Thoracic aorta (tissue), 2 donors: ENCODE results near the gene SDK2. TPM values are rescaled to one million over a fixed set of nuclear protein-coding genes. Genes with fewer than 3 reads are reported as not detected.

Experiments
- ATAC-seq: fragments of 150-250 bp; one replicate; pipeline ENCODE4 v1.8.0; 2017; ENCODE audit warnings: low read depth; ENCODE audit not compliant: insufficient number of reproducible peaks, low FRiP score
- DNase-seq: peaks from one replicate; pipeline ENCODE4 v3.0.0-alpha.2; 2020; ENCODE audit warnings: low spot score
- H3K27ac ChIP-seq, 2 donors: fragments of 200-600 bp; sonication (generic); 1 replicate in 1 of 2; 2 replicates in 1 of 2; pipeline ENCODE4 v1.5.1; 2016; ENCODE audit warnings: mild to moderate bottlenecking in 2 of 2, moderate library complexity in 2 of 2
- H3K27me3 ChIP-seq: fragments of 200-600 bp; sonication (generic); replicated peaks from 2 replicates; pipeline ENCODE4 v1.6.0; 2016; ENCODE audit warnings: mild to moderate bottlenecking; ENCODE audit not compliant: insufficient read depth
- H3K36me3 ChIP-seq: fragments of 200-600 bp; sonication (generic); one replicate; pipeline ENCODE4 v1.5.1; 2016
- H3K4me1 ChIP-seq, 2 donors: fragments of 200-600 bp; sonication (generic); 1 replicate in 1 of 2; 2 replicates in 1 of 2; pipeline versions ENCODE4 v1.5.1 to v1.6.0; 2016; ENCODE audit warnings: low read depth in 2 of 2, mild to moderate bottlenecking in 1 of 2; ENCODE audit not compliant: control insufficient read depth in 1 of 2
- H3K4me3 ChIP-seq: fragments of 200-600 bp; sonication (generic); 2 replicates; pipeline ENCODE4 v1.5.1; 2016; ENCODE audit warnings: mild to moderate bottlenecking
- H3K9me3 ChIP-seq: fragments of 200-600 bp; sonication (generic); 2 replicates; pipeline ENCODE4 v1.5.1; 2016
- total RNA-seq, 2 donors: library from RNA; depleted of rRNA; stranded (reverse); fragments of >200 nt; gene quantifications; one replicate each; pipeline versions ENCODE4 v1.1.0 to v1.2.3, GENCODE V29; 2016
- TF ChIP-seq, protein P1 (sequence below): fragments of 200-600 bp; sonication (generic); IDR thresholded peaks from one replicate; pipeline ENCODE4 v1.5.1; 2019; ENCODE audit warnings: antibody characterized with exemption

Gene SDK2
- total RNA-seq, 2 donors from 2014 or later: 6.0 to 8.9 TPM

DNA sequence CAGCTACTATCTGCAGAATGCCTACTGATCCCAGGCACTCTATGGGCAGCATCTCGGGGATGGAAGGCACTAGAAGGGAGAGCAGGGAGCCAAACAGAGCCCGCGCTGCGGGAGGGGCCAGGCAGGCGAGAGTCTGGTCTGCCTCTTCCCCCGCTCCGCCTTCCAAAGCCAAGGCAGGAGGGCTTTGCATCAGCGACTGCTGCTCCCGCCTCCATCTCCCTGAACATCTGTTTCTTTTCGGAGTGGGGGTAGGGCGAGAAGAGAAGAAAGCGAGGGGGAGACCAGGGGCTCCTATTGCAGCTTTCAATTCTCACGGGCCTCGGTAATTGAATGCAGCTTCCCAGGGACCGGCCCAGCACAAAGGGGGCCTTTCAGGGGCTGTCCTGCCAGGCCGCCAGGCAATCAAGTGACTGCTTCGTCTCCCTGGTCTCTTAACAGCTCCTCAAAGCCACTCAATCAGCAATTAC, 301.0 kb downstream of the SDK2 start:
- TF ChIP-seq, protein P1, sequence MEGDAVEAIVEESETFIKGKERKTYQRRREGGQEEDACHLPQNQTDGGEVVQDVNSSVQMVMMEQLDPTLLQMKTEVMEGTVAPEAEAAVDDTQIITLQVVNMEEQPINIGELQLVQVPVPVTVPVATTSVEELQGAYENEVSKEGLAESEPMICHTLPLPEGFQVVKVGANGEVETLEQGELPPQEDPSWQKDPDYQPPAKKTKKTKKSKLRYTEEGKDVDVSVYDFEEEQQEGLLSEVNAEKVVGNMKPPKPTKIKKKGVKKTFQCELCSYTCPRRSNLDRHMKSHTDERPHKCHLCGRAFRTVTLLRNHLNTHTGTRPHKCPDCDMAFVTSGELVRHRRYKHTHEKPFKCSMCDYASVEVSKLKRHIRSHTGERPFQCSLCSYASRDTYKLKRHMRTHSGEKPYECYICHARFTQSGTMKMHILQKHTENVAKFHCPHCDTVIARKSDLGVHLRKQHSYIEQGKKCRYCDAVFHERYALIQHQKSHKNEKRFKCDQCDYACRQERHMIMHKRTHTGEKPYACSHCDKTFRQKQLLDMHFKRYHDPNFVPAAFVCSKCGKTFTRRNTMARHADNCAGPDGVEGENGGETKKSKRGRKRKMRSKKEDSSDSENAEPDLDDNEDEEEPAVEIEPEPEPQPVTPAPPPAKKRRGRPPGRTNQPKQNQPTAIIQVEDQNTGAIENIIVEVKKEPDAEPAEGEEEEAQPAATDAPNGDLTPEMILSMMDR: no peak

GRCh38 chr17:73342541-73343167, 301.6 kb downstream of the SDK2 start:
- Histone ChIP-seq H3K4me3 (peak overlapping the region; percentile 59), H3K4me1 (peaks cover 21 to 57% of the 10 kb centered on the region in 2 donors), H3K9me3 (no peaks in the 10 kb centered on the region), H3K27ac (peak overlapping the region; percentile 58 to 59), H3K36me3 (no peaks in the 10 kb centered on the region), H3K27me3 (no peaks in the 10 kb centered on the region)
- no peak for ATAC-seq
- no peak for DNase-seq
- TF ChIP-seq, protein P1: no peak

More for the DNA sequence above, 301.0 kb downstream of the SDK2 start:
- Histone ChIP-seq H3K27ac (peak overlapping the region; percentile 58 to 59), H3K4me1 (peaks cover 17 to 56% of the 10 kb centered on the region in 2 donors), H3K27me3 (no peaks in the 10 kb centered on the region), H3K36me3 (no peaks in the 10 kb centered on the region), H3K4me3 (peak overlapping the region; percentile 59), H3K9me3 (no peaks in the 10 kb centered on the region)
- ATAC-seq (peak; percentile 12), DNase-seq (no peak)

- H3K4me3 ChIP-seq: no peak overlapping the region
- DNase-seq (peak; percentile 21), ATAC-seq (no peak)
- H3K4me1 ChIP-seq: peaks cover 22 to 55% of the 10 kb centered on the region in 2 donors
- peak overlapping the region; percentile 52 to 59 for H3K27ac ChIP-seq
- no peaks in the 10 kb centered on the region for H3K36me3 ChIP-seq
- H3K9me3 ChIP-seq: no peaks in the 10 kb centered on the region
- TF ChIP-seq, protein P1: no peak
- no peaks in the 10 kb centered on the region for H3K27me3 ChIP-seq
Observed at GRCh38 chr17:73342050-73342522, 302.2 kb downstream of the SDK2 start.

DNA sequence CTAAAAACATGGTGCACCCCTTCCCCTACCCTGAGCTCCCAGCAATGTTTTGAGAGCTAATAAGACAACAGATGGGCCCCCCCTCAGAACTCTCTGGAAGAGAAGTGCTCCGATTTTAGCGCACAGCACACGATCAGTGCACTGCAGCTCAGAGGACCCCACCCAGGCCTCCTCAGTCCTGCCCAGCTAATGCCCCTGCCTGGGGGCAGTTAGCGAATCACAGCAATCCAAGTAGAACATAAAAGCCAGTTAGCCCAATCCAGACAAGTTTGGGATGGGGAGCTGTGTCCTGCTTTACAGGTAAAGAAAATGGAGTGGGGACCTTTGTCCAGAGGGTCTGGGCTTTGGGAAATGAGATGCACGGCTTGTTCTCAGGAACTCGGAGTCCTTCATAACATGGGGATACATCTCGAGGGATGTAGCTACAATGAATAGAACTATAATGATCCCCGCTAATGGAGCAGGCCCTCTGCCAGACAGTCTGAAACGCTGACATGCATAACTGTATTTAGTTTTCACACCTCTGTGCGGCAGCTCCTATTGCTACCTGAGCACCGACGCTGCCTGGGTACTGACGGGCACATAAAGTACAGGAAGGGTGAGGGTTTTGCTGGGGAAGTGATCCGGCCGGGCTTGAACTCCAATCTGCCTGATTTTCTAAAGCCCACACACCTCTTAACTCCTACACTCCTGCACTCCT, 302.7 kb downstream of the SDK2 start:
- Histone ChIP-seq H3K4me3 (no peak overlapping the region), H3K27ac (peak overlapping the region; percentile 52 to 59), H3K4me1 (peaks cover 22 to 55% of the 10 kb centered on the region in 2 donors), H3K36me3 (no peaks in the 10 kb centered on the region), H3K9me3 (no peaks in the 10 kb centered on the region), H3K27me3 (no peaks in the 10 kb centered on the region)
- DNase-seq: no peak
- no peak for ATAC-seq
- TF ChIP-seq, protein P1: no peak

DNA sequence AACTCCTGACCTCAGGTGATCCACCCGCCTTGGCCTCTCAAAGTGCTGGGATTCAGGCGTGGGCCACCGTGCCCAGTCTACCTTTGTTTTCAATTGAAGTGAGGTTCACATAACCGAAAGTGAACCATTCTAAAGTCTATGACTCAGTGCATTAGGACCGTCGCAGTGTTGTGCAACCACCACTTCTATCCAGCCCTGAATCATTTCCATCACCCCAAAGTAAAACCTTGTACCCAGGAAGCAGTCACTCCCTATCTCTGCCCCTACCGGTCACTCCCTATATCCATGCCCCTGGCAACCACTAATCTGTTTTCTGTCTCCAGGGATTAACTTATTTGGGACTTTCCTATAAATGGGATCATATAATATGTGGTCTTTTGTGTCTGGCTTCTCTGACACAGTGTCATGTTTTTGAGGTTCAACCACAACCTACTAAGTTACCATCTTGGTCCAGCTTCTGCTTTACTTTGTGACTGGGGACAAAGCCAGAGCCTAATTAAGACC, 304.1 kb downstream of the SDK2 start:
- Histone ChIP-seq H3K36me3 (no peaks in the 10 kb centered on the region), H3K9me3 (no peaks in the 10 kb centered on the region), H3K27me3 (no peaks in the 10 kb centered on the region), H3K4me1 (peaks cover 22 to 57% of the 10 kb centered on the region in 2 donors), H3K4me3 (no peak overlapping the region), H3K27ac (peak overlapping the region; percentile 66 to 88)
- TF ChIP-seq, protein P1: peak; percentile 27
- ATAC-seq (peak; percentile 84), DNase-seq (no peak)
